ENCODE results near the gene METTL16.

Gene METTL16

DNA sequence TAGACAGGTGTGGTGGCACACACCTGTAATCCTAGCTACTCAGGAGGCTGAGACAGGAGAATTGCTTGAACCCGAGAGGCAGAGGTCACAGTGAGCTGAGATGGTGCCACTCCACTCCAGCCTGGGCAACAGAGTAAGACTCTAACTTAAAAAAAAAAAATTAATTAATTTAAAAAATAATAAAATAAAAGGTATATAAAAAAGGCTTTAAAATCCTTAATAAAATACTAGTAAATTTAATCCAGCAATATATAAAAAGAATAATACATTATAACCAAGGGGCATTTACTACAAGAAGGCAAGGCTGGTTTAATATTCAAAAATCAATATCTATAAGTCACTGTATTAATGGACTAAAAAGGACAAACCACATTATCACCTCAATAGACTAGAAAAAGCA, 66.0 kb downstream of the METTL16 start:
- H3K14ac ChIP-seq (ENCODE audit: low read length), result no peak overlapping the region
- no peak overlapping the region for H2BK12ac ChIP-seq (ENCODE audit: low read length)
- no peak overlapping the region for H3K4ac ChIP-seq (ENCODE audit: low read depth, low read length)
- no peak overlapping the region for H4K8ac ChIP-seq (ENCODE audit: low read depth, low read length)
- no peaks in the 10 kb centered on the region for H3K79me1 ChIP-seq (ENCODE audit: low read length)
- no peak overlapping the region for H3K9ac ChIP-seq (ENCODE audit: low read length)
- H3K27me3 ChIP-seq (ENCODE audit: insufficient read depth, low read length), result no peaks in the 10 kb centered on the region
- no peak for DNase-seq
- no peaks in the 10 kb centered on the region for H3K9me3 ChIP-seq (ENCODE audit: insufficient read depth, low read depth, low read length)
- H3K79me2 ChIP-seq (ENCODE audit: control insufficient read depth, insufficient read depth, low read length, poor library complexity), result no peaks in the 10 kb centered on the region
- no peaks in the 10 kb centered on the region for H3K4me1 ChIP-seq (ENCODE audit: control insufficient read depth in 1 of 2, insufficient read depth in 2 of 2, low read length in 2 of 2)
- no peak overlapping the region for H2BK120ac ChIP-seq (ENCODE audit: insufficient read depth, low read length, poor library complexity)
- H3K36me3 ChIP-seq (ENCODE audit: control insufficient read depth in 1 of 2, insufficient read depth in 2 of 2, low read length in 2 of 2), result peaks cover 5 to 9% of the 10 kb centered on the region in 2 experiments
- no peak overlapping the region for H3K23ac ChIP-seq (ENCODE audit: low read length)
- H4K91ac ChIP-seq (ENCODE audit: low read depth, low read length), result no peak overlapping the region
- H3K27ac ChIP-seq (ENCODE audit: low read depth, low read length), result no peak overlapping the region
- H3K18ac ChIP-seq (ENCODE audit: low read length), result no peak overlapping the region
- no peak overlapping the region for H3K4me3 ChIP-seq (ENCODE audit: low read depth, low read length)
- no peak overlapping the region for H3K4me2 ChIP-seq (ENCODE audit: low read length)
- no peak overlapping the region for H2AK5ac ChIP-seq (ENCODE audit: low read length)
- H4K12ac ChIP-seq (ENCODE audit: low read depth, low read length), result no peak overlapping the region
- WGBS (ENCODE audit: extremely low coverage, insufficient coverage, insufficient read length), result no CpG with 5 or more reads among the region's 1 CpG
- H2AFZ ChIP-seq (ENCODE audit: insufficient read depth, low read length, poor library complexity), result no peak overlapping the region
- H2BK5ac ChIP-seq (ENCODE audit: low read depth, low read length, poor library complexity), result no peak overlapping the region

- no peak overlapping the region for H3K9ac ChIP-seq (ENCODE audit: low read length)
- no peaks in the 10 kb centered on the region for H3K9me3 ChIP-seq (ENCODE audit: insufficient read depth, low read depth, low read length)
- DNase-seq, result no peak
- no peak overlapping the region for H3K14ac ChIP-seq (ENCODE audit: low read length)
- H3K18ac ChIP-seq (ENCODE audit: low read length), result no peak overlapping the region
- no peak overlapping the region for H4K91ac ChIP-seq (ENCODE audit: low read depth, low read length)
- H3K79me1 ChIP-seq (ENCODE audit: low read length), result no peaks in the 10 kb centered on the region
- no peaks in the 10 kb centered on the region for H3K79me2 ChIP-seq (ENCODE audit: control insufficient read depth, insufficient read depth, low read length, poor library complexity)
- no peak overlapping the region for H2BK12ac ChIP-seq (ENCODE audit: low read length)
- H3K23ac ChIP-seq (ENCODE audit: low read length), result no peak overlapping the region
- H3K4me2 ChIP-seq (ENCODE audit: low read length), result no peak overlapping the region
- H3K4ac ChIP-seq (ENCODE audit: low read depth, low read length), result no peak overlapping the region
- H2AFZ ChIP-seq (ENCODE audit: insufficient read depth, low read length, poor library complexity), result no peak overlapping the region
- no peak overlapping the region for H4K8ac ChIP-seq (ENCODE audit: low read depth, low read length)
- H2BK120ac ChIP-seq (ENCODE audit: insufficient read depth, low read length, poor library complexity), result no peak overlapping the region
- no peaks in the 10 kb centered on the region for H3K27me3 ChIP-seq (ENCODE audit: insufficient read depth, low read length)
- H3K36me3 ChIP-seq (ENCODE audit: control insufficient read depth in 1 of 2, insufficient read depth in 2 of 2, low read length in 2 of 2), result peaks cover 5 to 13% of the 10 kb centered on the region in 2 experiments
- no peak overlapping the region for H2AK5ac ChIP-seq (ENCODE audit: low read length)
- no peak overlapping the region for H4K12ac ChIP-seq (ENCODE audit: low read depth, low read length)
- no peak overlapping the region for H3K27ac ChIP-seq (ENCODE audit: low read depth, low read length)
- no CpG with 5 or more reads among the region's 8 CpGs for WGBS (ENCODE audit: extremely low coverage, insufficient coverage, insufficient read length)
- H3K4me1 ChIP-seq (ENCODE audit: control insufficient read depth in 1 of 2, insufficient read depth in 2 of 2, low read length in 2 of 2), result no peaks in the 10 kb centered on the region
- no peak overlapping the region for H3K4me3 ChIP-seq (ENCODE audit: low read depth, low read length)
- no peak overlapping the region for H2BK5ac ChIP-seq (ENCODE audit: low read depth, low read length, poor library complexity)
Observed at GRCh38 chr17:2444382-2444781, 67.3 kb downstream of the METTL16 start.

DNA sequence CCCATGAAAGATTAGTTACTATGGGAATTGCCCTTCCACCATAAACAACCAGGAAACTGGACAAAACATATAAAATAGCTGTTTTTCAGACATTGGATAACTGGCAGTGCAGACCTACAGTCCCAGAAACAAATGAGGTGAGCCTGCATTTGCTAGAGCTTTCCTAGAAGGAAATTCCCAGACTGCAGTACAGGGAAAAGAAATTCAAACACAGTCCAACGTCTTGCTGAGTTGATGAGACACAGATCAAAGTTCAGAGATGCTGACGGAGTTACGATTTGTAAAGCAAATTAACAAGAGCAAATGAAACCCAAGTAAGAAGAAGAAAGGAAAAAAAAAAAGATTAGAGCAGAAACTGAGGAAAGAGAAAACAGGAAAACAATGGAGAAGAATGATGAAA, 69.5 kb downstream of the METTL16 start:
- Histone ChIP-seq H3K79me1 (ENCODE audit: low read length) (no peaks in the 10 kb centered on the region), H3K27ac (ENCODE audit: low read depth, low read length) (no peak overlapping the region), H4K91ac (ENCODE audit: low read depth, low read length) (no peak overlapping the region), H3K79me2 (ENCODE audit: control insufficient read depth, insufficient read depth, low read length, poor library complexity) (no peaks in the 10 kb centered on the region), H3K4me1 (ENCODE audit: control insufficient read depth in 1 of 2, insufficient read depth in 2 of 2, low read length in 2 of 2) (no peaks in the 10 kb centered on the region), H3K14ac (ENCODE audit: low read length) (no peak overlapping the region), H3K4me2 (ENCODE audit: low read length) (no peak overlapping the region), H3K9me3 (ENCODE audit: insufficient read depth, low read depth, low read length) (no peaks in the 10 kb centered on the region), H2BK5ac (ENCODE audit: low read depth, low read length, poor library complexity) (no peak overlapping the region), H2BK12ac (ENCODE audit: low read length) (no peak overlapping the region), H4K12ac (ENCODE audit: low read depth, low read length) (no peak overlapping the region), H3K18ac (ENCODE audit: low read length) (no peak overlapping the region), H2AK5ac (ENCODE audit: low read length) (no peak overlapping the region), H3K36me3 (ENCODE audit: control insufficient read depth in 1 of 2, insufficient read depth in 2 of 2, low read length in 2 of 2) (peaks cover 15 to 17% of the 10 kb centered on the region in 2 experiments), H3K4me3 (ENCODE audit: low read depth, low read length) (no peak overlapping the region), H3K23ac (ENCODE audit: low read length) (no peak overlapping the region), H4K8ac (ENCODE audit: low read depth, low read length) (no peak overlapping the region), H2BK120ac (ENCODE audit: insufficient read depth, low read length, poor library complexity) (no peak overlapping the region), H2AFZ (ENCODE audit: insufficient read depth, low read length, poor library complexity) (no peak overlapping the region), H3K27me3 (ENCODE audit: insufficient read depth, low read length) (no peaks in the 10 kb centered on the region), H3K4ac (ENCODE audit: low read depth, low read length) (no peak overlapping the region), H3K9ac (ENCODE audit: low read length) (no peak overlapping the region)
- DNase-seq, result no peak
- no CpG with 5 or more reads among the region's 3 CpGs for WGBS (ENCODE audit: extremely low coverage, insufficient coverage, insufficient read length)

DNA sequence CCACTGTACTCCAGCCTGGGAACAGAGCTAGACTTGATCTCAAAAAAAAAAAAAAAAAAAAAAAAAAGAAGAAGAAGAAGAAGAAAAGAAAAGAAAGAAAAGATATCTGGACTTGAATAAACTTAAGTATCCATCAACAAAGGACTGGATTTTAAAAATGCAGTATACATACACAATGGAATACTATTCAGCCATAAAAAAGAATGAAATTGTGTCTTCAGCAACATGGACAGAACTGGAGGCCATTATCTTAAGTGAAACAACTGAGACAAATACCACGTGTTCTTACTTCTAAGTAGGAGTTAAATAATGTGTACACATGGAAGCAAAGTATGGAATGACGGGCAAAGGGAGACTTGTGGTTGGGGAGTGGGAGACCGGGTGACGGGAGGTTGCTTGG, 70.8 kb downstream of the METTL16 start:
- Histone ChIP-seq H2BK120ac (ENCODE audit: insufficient read depth, low read length, poor library complexity) (no peak overlapping the region), H3K27ac (ENCODE audit: low read depth, low read length) (no peak overlapping the region), H4K12ac (ENCODE audit: low read depth, low read length) (no peak overlapping the region), H3K9ac (ENCODE audit: low read length) (no peak overlapping the region), H2BK5ac (ENCODE audit: low read depth, low read length, poor library complexity) (no peak overlapping the region), H3K14ac (ENCODE audit: low read length) (no peak overlapping the region), H4K8ac (ENCODE audit: low read depth, low read length) (no peak overlapping the region), H3K23ac (ENCODE audit: low read length) (no peak overlapping the region), H2AK5ac (ENCODE audit: low read length) (no peak overlapping the region), H3K27me3 (ENCODE audit: insufficient read depth, low read length) (no peaks in the 10 kb centered on the region), H3K4ac (ENCODE audit: low read depth, low read length) (no peak overlapping the region), H3K9me3 (ENCODE audit: insufficient read depth, low read depth, low read length) (no peaks in the 10 kb centered on the region), H3K4me3 (ENCODE audit: low read depth, low read length) (no peak overlapping the region), H3K18ac (ENCODE audit: low read length) (no peak overlapping the region), H3K4me1 (ENCODE audit: control insufficient read depth in 1 of 2, insufficient read depth in 2 of 2, low read length in 2 of 2) (no peaks in the 10 kb centered on the region), H3K79me1 (ENCODE audit: low read length) (no peaks in the 10 kb centered on the region), H4K91ac (ENCODE audit: low read depth, low read length) (no peak overlapping the region), H2BK12ac (ENCODE audit: low read length) (no peak overlapping the region), H3K79me2 (ENCODE audit: control insufficient read depth, insufficient read depth, low read length, poor library complexity) (no peaks in the 10 kb centered on the region), H3K4me2 (ENCODE audit: low read length) (no peak overlapping the region), H3K36me3 (ENCODE audit: control insufficient read depth in 1 of 2, insufficient read depth in 2 of 2, low read length in 2 of 2) (peaks cover 17 to 25% of the 10 kb centered on the region in 2 experiments), H2AFZ (ENCODE audit: insufficient read depth, low read length, poor library complexity) (no peak overlapping the region)
- no CpG with 5 or more reads among the region's 4 CpGs for WGBS (ENCODE audit: extremely low coverage, insufficient coverage, insufficient read length)
- DNase-seq, result no peak
